SK-N-MC (cell line): ENCODE results near the gene NXPH2.

Source experiments
- EZH2 ChIP-seq: fragments of 200-600 bp; sonication (generic); IDR thresholded peaks from one replicate; pipeline ENCODE4 v1.6.1; 2017; ENCODE audit warnings: antibody characterized with exemption
- FOXP2 ChIP-seq: optimal IDR thresholded peaks from 2 replicates; pipeline ENCODE3; 2011; ENCODE audit warnings: mild to moderate bottlenecking, moderate library complexity; ENCODE audit not compliant: insufficient read depth; ENCODE audit errors: extremely low read length, control extremely low read depth
- POLR2AphosphoS5 ChIP-seq: IDR thresholded peaks from 2 replicates; pipeline ENCODE4 v1.6.1; 2012; ENCODE audit warnings: mild to moderate bottlenecking, low read depth, low read length, borderline replicate concordance

- TF ChIP-seq POLR2AphosphoS5 (no peak), EZH2 (no peak), FOXP2 (no peak)
Measured at GRCh38 chr2:138626148-138626547, 154.0 kb downstream of the NXPH2 start.
